HG03159 (cell line): ENCODE data around the gene AVEN.
"Not testable (repeated sequence)": the region's sequence is repeated elsewhere in the genome, so short reads cannot be mapped to it uniquely, and the experiment has no call there.

Experiments
- ATAC-seq: cut with Tn5 transposase; IDR thresholded peaks from one replicate; pipeline ENCODE4 v1.9.1; 2021; ENCODE audit warnings: mild to moderate bottlenecking, moderate library complexity; ENCODE audit not compliant: unreplicated experiment

The AVEN gene, protein sequence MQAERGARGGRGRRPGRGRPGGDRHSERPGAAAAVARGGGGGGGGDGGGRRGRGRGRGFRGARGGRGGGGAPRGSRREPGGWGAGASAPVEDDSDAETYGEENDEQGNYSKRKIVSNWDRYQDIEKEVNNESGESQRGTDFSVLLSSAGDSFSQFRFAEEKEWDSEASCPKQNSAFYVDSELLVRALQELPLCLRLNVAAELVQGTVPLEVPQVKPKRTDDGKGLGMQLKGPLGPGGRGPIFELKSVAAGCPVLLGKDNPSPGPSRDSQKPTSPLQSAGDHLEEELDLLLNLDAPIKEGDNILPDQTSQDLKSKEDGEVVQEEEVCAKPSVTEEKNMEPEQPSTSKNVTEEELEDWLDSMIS

GRCh38 chr15:34038871-34039789, at the start of gene AVEN:
Gene AVEN, minus strand, starts transcription at chr15:34039204. Its CDS starts 158 bp downstream, at chr15:34039046.
- ATAC-seq = peak; percentile 50

DNA sequence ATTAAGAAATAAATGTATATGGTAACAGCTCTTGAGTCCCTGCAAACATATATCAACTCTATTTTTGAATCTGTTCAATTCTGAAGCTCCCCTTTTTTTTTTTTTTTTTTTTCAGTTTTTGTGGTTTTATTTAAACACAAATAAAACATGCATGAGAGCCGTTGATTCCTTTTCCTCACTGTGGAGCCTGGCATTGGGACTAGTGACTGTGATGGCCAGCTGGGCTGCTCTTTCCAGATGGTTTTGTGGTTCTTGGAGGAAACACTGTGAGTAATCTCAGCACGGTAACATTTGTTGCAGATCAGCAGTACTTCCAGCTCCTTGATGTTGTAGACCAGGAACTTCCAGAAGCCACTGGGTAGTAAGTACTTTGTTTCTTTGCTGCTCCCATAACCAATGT, 46.7 kb upstream of the AVEN start:
- no peak for ATAC-seq

- no peak for ATAC-seq
Measured at GRCh38 chr15:34084086-34084485, 45.1 kb upstream of the AVEN start.

DNA sequence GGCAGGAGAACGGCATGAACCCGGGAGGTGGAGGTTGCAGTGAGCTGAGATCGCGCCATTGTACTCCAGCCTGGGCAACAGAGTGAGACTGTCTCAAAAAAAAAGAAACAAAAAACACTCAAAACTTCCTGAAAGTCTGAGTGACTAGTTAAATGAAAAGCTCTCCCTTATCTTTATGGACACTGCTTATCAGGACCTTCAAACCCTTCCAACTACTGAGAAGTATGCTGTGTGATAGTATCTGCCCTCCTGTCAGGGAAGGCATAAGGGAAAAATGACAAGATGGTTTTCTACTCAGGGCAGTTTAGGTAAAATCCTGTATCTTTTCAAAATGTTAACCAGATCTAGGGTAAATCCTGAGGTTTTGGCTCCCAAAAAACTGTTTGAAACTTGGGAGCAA, 40.9 kb upstream of the AVEN start:
- ATAC-seq = no peak

GRCh38 chr15:34078900-34079299, 39.9 kb upstream of the AVEN start:
- no peak for ATAC-seq

- ATAC-seq = no peak
Measured at GRCh38 chr15:34076785-34077184, 37.8 kb upstream of the AVEN start.

DNA sequence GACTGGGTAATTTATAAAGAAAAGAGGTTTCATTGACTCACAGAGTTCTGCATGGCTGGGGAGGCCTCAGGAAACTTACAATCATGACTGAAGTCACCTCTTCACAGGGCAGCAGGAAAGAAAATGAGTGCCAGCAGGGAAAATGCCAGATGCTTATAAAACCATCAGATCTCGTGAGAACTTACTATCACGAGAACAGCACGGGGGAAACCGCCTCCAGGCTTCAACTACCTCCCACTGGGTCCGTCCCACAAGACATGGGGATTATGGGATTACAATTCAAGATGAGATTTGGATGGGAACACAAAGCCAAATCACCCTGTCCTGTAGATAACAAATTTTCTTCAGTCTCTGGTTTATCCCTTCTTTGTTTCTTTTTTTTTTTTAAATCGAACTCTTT, 31.0 kb upstream of the AVEN start:
- ATAC-seq = no peak

- ATAC-seq = no peak
Measured at GRCh38 chr15:34065941-34066340, 26.9 kb upstream of the AVEN start.

- no peak for ATAC-seq
Measured at GRCh38 chr15:34065261-34065660, 26.3 kb upstream of the AVEN start.

- ATAC-seq = no peak
Measured at GRCh38 chr15:34064438-34064837, 25.4 kb upstream of the AVEN start.

- ATAC-seq = no peak
Measured at GRCh38 chr15:34059946-34060345, 20.9 kb upstream of the AVEN start.

DNA sequence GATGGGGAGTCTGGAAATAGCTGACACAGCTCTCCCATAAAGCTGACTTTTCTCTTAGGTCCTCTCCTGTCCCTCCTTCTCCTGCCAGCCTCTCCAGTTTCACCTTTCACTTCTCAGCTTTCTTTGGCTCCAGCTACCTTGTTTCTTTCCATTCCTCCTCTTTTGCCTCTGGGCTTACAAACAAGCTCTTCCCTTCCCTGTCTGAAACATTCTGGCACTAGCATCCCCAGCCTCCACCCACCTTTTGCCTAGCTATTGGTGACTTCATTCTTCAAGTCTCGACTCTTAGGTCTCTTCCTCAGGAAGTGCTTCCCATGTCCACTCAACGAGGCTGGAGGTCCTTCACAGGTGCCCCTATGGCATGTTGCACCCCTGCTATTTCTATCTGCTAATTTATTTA, 20.5 kb upstream of the AVEN start:
- no peak for ATAC-seq

DNA sequence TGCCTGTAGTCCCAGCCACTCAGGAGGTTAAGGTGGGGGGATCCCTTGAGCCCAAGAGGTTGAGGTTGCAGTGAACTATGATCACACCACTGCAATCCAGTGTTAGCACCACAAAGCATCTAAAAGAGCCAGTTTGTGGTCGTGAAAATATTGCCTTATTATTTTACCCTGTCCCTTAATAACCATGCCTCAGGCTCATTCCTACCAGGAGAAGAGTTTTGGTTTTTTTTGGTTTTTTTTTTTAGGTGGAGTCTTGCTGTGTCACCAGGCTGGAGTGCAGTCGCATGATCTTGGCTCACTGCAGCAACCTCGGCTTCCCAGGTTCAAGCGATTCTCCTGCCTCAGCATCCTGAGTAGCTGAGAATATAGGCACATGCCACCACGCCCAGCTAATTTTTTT, 17.9 kb upstream of the AVEN start:
- no peak for ATAC-seq

DNA sequence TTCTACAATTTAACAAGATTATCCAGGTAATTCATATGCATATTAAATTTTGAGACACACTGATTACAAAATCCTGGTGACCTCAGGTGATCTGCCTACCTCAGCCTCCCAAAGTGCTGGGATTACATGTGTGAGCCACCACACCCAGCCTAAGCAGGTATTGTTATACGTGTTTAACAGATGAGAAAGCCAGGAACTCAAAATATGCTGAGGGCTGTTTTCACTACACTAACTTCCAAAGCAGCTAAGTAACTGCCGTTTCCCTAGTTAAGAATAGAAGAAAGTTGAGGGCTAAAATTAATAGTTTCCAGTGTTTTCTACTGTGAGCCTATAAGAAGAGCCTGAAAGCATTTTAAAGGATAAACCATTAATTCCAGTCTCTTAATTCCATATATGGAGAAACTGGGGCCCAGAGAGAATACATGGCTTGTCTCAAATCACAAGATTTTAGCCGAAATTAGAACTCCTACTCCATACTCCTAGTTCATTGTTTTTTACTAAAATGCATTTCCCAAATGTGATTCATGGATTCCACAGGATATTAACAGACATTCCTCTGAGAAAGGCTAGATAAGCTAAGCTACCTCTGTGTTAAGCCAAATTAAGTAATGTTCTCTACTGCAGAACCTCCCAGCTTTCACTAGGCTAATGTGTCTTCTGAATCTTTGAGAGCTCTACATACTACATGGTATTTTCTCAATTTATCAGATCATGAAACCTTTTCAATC, 17.0 kb upstream of the AVEN start:
- ATAC-seq = no peak

GRCh38 chr15:34054081-34054707, 15.2 kb upstream of the AVEN start:
- no peak for ATAC-seq

DNA sequence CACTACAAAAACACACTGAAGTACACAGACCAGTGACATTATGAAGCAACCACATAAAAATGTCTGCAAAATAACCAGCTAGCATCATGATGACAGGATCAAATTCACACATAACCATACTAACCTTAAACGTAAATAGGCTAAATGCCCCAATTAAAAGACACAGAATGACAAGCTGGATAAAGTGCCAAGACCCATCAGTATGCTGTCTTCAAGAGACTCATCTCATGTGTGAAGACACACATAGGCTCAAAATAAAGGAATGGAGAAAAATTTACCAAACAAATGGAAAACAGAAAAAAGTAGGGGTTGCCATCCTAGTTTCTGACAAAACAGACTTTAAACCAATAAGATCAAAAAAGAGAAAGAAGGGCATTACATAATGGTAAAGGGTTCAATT, 11.4 kb upstream of the AVEN start:
- not testable (repeated sequence) for ATAC-seq

DNA sequence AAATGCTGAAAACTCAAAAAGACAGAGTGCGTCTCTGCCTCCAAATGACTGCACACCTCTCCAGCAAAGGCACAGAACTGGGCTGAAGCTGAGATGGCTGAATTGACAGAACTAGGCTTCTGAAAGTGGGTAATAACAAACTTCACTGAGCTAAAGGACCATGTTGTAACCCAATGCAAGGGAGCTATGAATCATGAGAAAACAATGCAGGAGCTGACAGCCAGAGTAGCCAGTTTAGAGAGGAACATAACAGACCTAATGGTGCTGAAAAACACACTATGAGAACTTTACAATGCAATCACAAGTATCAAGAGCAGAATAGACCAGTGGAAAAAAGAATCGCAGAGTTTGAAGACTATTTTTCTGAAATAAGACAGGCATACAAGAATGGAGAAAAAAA, 10.1 kb upstream of the AVEN start:
- no peak for ATAC-seq

- ATAC-seq = no peak
Measured at GRCh38 chr15:34047893-34048775, 9.1 kb upstream of the AVEN start.

DNA sequence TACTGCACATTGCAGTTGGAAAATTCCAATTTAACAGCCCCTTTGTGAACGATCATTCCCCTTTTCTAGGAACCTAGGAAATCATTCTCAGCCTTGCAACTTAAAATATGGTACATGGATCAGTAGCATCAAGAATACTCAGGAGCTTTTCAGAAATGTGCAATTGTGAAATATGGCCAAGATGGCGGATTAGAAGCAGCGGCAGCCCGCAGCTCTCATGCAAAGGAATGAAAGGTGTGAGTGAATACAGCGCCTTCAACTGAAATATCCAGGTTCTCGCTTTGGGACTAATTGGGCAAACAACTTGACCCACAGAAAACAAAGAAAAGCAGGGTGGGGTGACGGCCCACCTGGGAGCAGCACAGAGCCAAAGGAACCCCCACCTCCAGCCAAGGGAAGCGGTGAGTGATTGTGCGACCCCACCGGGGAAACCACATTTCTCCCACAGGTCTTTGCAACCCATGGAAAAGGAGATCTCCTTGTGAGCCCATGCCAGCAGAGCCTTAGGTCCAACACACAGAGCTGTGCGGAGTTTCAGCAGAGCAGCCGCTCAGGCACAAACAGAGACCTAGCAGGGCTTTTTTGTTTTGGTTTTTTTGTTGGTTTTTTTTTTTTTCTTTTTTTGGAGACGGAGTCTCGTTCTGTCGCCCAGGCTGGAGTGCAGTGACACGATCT, 7.6 kb upstream of the AVEN start:
- no peak for ATAC-seq
